ENCODE measurements around the gene SLC2A6. TPM values are rescaled to one million over a fixed set of nuclear protein-coding genes. Genes with fewer than 3 reads are reported as not detected.

SLC2A6 gene
- total and polyA plus RNA-seq, 2 of the 8 experiments (the other 6 are each of a cell fraction or from before 2014, with no cell fraction given): 16.6 to 17.8 TPM

- Histone ChIP-seq H3K4ac (replicated peaks; ENCODE audit: insufficient read length, low read depth, low read length) (no peak overlapping the region), H2BK15ac (ENCODE audit: low read length) (no peak overlapping the region), H3K9ac (replicated peaks in 1 of 4; ENCODE audit: extremely low read depth in 1 of 4, low read depth in 3 of 4, low read length in 3 of 4) (no peak overlapping the region), H2AFZ (ENCODE audit: low read length) (no peak overlapping the region), H2BK120ac (replicated peaks; ENCODE audit: low read depth, low read length) (no peak overlapping the region), H3K18ac (ENCODE audit: extremely low read depth, low read length) (no peak overlapping the region; the same call in 1 of the 2 replicates), H4K8ac (ENCODE audit: extremely low read depth, insufficient read depth, low read length) (no peak overlapping the region), H3K79me1 (ENCODE audit: low read depth, low read length) (no peaks in the 10 kb centered on the region), H3K36me3 (ENCODE audit: control insufficient read depth in 2 of 4, insufficient read depth in 4 of 4, low read length in 3 of 4) (no peaks in the 10 kb centered on the region), H4K20me1 (replicated peaks in 1 of 2; ENCODE audit: control insufficient read depth in 1 of 2, insufficient read depth in 2 of 2, low read length in 2 of 2) (no peaks in the 10 kb centered on the region), H3K79me2 (ENCODE audit: control insufficient read depth in 1 of 2, insufficient read depth in 2 of 2, low read length in 2 of 2) (no peaks in the 10 kb centered on the region), H3K4me3 (ENCODE audit: extremely low read depth in 1 of 4, insufficient read depth in 2 of 4, low read depth in 3 of 4, low read length in 4 of 4) (no peak overlapping the region), H2BK12ac (ENCODE audit: low read depth, low read length) (no peak overlapping the region), H3K9me3 (ENCODE audit: insufficient read depth in 2 of 2, low read depth in 1 of 2, low read length in 1 of 2) (no peaks in the 10 kb centered on the region), H3K23me2 (ENCODE audit: low read depth, low read length) (peaks cover 7% of the 10 kb centered on the region; the same call in 1 of the 2 replicates), H2BK5ac (ENCODE audit: low read depth, low read length) (no peak overlapping the region), H3K4me1 (replicated peaks in 1 of 4; ENCODE audit: control insufficient read depth in 3 of 4, insufficient read depth in 4 of 4, low read length in 3 of 4) (no peaks in the 10 kb centered on the region), H3K56ac (replicated peaks; ENCODE audit: insufficient read length, low read depth, low read length) (no peak overlapping the region), H2AK5ac (ENCODE audit: low read depth, low read length) (no peak overlapping the region), H3K4me2 (ENCODE audit: insufficient read depth in 1 of 2, low read depth in 2 of 2, low read length in 2 of 2) (no peak overlapping the region), H3K27me3 (replicated peaks in 1 of 4; ENCODE audit: control insufficient read depth in 3 of 4, extremely low read depth in 1 of 4, insufficient read depth in 3 of 4, low read length in 3 of 4) (peaks cover 0 to 3% (median 3%) of the 10 kb centered on the region in 4 experiments; a peak in 4 of 7 replicates), H4K91ac (replicated peaks; ENCODE audit: insufficient read length, low read length) (no peak overlapping the region), H2BK20ac (ENCODE audit: low read length) (no peak overlapping the region), H4K5ac (ENCODE audit: insufficient read length, low read depth, low read length) (no peak overlapping the region), H3K27ac (ENCODE audit: low read depth, low read length) (no peak overlapping the region), H3K14ac (ENCODE audit: insufficient read length) (no peak overlapping the region), H3K23ac (ENCODE audit: insufficient read length) (no peak overlapping the region)
- TF ChIP-seq SP1 (IDR thresholded peaks at IDR 0.05; ENCODE audit: low read depth, low read length) (no peak), EP300 (IDR thresholded peaks at IDR 0.05; ENCODE audit: borderline replicate concordance in 1 of 2, low read depth in 2 of 2, low read length in 2 of 2) (no peak), CTCF (IDR thresholded peaks at IDR 0.05; ENCODE audit: control extremely low read depth in 1 of 3, insufficient read depth in 1 of 3, low read depth in 1 of 3, low read length in 3 of 3) (peak in 2 of 3 experiments; percentile 27 to 34; a peak in 3 of 4 replicates), SRF (IDR thresholded peaks at IDR 0.05; ENCODE audit: low read depth, low read length) (no peak), RAD21 (IDR thresholded peaks at IDR 0.05 in 1 of 2, conservative IDR thresholded peaks at IDR 0.05 in 1 of 2; ENCODE audit: low read depth in 2 of 2, low read length in 2 of 2) (peak; percentile 16 to 22; a peak in 1 of 4 replicates), ATF3 (IDR thresholded peaks at IDR 0.05; ENCODE audit: insufficient read depth, low read depth, low read length) (no peak)
- 88% methylated on average over 11 of the region's 11 CpGs; no CpG with 5 or more reads in 1 of the 2 experiments for WGBS, 2 experiments (ENCODE audit: extremely low coverage in 1 of 2, insufficient coverage in 1 of 2, insufficient read length in 1 of 2, insufficient replicate concordance in 2 of 2, low coverage in 1 of 2, low lambda C conversion rate in 2 of 2, missing lambda C conversion rate in 1 of 2)
- no peak for DNase-seq (ENCODE audit: low read depth in 1 of 2, low spot score in 2 of 2)
- no peak for FAIRE-seq
- ChIA-PET POLR2A (ENCODE audit: partially characterized antibody) (interaction anchor here (0.9 kb wide), 1 partner anchor 85 kb away, joined by 3 read pairs; no protein-coding TSS in a partner anchor), CTCF (ENCODE audit: partially characterized antibody) (interaction anchor here (0.6 to 4.9 kb wide), 5 partner anchors 10 to 69 kb away, joined by 3 to 35 read pairs (median 4); partner anchors contain the start of genes ADAMTS13 and STKLD1)
Measured at GRCh38 chr9:133433351-133433843, 45.5 kb downstream of the SLC2A6 start.
